Activated CD4-positive, alpha-beta T cell treated with anti-CD3 and anti-CD28 coated beads for 4 hours (primary cell): Measurements from ENCODE around the gene SPAG16.
"Not testable (repeated sequence)": the region's sequence is repeated elsewhere in the genome, so short reads cannot be mapped to it uniquely, and the experiment has no call there.

Experiments used
- DNase-seq, 2 donors: peaks; one replicate each; pipeline ENCODE4 v3.0.0-alpha.2; 2020

SPAG16 gene

DNA sequence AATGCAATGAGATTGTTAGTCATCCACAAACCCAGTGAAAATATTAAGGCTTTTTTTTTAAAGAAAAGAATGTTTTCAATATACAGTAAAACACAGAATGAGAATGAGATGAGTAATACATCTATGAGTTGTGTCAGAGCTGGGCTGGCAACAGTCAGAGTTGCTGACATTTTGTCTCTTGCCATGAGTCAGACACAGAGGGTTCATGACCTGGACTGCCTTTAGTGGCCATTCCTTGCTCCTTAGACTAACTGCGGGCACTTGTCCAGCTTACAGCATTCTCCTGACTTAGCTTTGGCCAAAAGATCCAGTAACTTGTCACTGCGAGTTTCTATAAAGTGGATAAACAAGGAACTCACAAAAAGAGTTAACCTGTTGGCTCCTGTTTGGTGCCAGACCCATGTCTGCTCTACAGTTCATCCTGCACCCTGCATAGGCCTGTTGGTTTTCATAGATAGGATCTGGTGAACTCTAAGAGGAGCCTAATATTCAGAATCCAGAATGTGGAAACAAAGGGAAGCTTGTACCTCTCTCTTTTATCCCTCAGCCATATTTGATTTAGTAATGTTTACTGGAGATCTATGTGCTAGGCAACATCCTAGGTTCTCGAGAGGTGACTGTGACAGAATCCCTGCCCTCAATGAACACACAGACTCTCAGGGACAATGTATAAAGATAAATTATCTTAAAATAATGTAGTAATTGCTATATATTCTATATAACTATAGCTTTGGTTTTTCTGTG, 735.1 kb downstream of the SPAG16 start:
- DNase-seq, result no peak

DNA sequence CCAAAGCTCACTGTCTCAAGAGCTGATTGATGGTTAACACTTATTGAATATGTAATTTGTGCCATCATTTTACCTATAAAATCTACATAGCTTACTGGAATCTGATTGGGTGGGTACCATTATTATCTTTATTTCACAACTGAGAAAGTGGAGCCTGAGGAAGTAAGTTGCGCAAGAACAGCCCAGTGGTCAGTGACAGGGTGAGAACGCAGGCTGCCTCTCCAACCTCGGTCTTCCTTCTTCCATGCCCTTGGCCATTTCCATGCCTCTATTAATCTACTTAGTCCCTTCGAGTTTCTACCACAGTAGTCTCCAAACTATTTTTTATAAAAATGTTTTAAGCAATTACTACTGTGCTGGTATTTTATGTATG, 735.7 kb downstream of the SPAG16 start:
- DNase-seq, result no peak

DNA sequence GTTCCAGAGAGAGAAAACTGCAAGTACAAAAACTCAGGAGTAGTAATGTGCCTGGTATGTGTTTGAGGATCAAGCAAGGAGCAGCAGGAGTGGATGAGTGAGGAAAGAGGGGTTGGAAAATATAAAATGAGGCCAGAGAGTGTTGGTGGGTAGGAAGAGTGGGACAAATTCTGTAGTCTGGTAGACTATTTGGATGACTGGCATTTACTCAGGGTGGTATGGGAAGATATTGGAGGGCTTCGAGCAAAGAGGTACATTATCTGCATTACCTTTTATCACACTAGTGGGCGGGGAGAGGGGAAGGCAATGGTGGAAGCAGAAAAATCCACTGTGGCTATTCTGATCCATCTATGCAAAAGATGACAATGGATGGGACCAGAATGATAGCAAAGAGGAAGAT, 744.9 kb downstream of the SPAG16 start:
- DNase-seq, result no peak

DNA sequence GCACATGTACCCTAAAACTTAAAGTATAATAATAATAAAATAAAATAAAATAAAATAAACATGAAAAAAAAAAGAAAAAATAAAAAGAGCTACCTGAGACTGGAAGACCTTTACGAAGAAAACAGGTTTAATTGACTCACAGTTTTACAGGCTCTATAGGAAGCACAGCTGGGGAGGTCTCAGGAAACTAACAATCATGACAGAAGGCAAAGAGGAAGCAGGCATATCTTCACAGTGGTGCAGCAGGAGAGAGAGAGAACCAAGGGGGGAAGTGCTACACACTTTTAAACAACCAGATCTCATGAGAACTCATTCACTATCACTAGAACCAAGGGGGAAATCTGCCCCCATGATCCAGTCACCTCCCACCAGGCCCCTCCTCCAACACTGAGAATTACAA, 747.3 kb downstream of the SPAG16 start:
- DNase-seq, result no peak

DNA sequence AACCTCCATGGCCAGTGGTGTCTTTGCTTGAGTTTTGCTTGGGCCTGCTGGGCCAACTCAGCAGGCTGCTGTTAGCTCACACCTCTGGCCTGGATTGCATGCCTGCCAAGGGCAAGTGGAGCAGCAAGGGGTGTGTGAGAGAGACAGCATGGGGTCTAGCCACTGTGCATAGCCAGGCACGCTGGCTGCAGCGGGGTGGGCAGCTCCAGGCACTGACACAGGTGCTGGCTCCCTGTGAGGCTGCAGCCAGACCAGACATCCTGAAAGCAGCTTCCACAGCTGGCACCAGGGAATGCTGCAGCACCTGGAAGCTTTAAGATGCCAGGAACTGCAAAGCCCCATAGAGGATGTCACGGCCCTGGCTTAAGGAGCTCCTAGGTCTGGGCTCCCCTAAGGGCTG, 750.2 kb downstream of the SPAG16 start:
- no peak for DNase-seq

DNA sequence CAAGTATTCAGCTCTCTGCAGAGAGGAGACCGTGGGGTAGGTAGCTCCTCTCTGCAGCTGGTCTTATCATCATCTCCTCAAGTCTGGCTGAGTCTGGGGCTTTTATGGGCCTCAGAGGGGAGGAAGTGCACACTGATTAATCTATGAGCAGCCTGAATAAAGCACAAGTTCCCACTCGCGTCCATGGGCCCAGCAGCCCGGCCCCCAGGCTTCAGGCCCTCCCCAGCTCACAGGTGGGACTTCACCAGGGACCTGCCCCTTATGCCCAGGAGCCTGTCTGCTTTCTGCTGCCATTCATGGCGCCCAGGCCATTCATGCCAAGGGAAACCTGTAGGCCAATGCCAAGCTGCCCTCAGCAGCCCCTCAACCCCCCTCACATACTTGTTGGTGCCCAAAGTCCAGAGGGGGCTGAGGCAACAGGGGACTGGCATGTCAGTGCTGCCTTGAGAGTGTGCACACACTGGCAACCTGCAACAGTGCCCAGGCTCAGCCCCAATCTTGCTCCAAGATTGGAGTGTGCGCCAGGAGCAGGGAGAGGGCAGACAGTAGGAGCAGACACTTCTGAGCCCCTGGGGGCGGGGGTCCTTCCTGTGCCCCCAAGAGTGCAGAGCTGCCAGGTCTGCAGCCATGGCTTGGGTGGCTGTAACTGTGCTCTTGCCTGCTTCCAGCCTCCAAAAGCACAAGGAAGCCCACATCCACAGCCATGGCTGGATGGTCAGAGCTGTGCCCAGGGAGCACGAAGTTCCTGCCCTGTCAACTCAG, 751.0 kb downstream of the SPAG16 start:
- no peak for DNase-seq

DNA sequence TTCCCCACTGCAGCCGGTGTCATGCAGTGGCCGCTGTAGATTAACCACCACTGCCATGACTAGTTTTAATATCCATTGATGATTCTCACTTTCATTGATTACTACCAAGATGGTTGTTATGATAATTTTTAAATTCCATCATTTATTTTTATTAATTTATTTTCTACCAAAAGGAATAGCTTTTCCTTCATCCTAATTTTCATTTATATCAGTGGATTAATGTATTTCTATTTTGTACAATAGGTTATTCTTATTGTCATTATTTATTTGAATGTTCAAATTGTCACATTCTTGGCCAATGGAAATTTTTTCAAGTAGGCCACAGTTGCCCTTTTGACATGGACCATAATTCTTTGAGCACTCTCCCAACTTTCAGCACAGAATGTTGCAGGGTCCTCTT, 751.7 kb downstream of the SPAG16 start:
- DNase-seq, result no peak

DNA sequence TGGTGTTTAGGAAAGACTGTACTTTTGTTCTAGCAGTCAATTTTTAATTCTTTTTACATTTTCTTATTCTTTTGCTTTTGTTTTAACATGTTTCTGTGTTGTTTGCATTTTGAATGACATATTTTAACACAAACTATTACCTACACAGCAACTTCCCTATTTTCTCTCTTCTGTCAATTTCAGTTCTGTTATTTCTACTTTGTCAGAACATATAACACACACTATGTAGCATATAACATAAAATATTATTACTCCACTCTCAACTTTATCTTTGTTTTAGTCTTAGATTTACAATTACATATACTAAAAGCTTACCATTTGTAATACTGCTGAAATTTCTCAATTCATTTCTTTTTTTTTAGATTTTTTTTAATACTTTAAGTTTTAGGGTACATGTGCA, 753.9 kb downstream of the SPAG16 start:
- DNase-seq, result no peak

DNA sequence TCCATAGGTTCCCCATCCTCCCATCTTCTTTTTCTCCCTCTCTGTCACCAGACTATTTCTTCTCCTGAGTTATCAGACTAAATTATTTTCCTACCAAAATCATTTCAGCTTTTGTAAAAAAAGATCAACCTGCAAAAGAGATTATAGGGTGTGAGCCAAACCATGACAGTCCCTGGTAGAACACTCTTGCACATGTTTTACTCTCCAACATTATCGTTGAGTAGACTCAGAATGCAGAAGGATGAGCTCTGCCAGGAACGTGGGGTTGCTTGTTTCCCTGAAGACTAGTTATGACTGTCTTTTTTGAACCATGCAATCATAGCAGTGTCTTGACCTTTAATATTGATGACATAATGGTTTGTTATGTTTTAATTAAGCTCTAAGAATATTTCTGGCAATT, 766.5 kb downstream of the SPAG16 start:
- no peak for DNase-seq

DNA sequence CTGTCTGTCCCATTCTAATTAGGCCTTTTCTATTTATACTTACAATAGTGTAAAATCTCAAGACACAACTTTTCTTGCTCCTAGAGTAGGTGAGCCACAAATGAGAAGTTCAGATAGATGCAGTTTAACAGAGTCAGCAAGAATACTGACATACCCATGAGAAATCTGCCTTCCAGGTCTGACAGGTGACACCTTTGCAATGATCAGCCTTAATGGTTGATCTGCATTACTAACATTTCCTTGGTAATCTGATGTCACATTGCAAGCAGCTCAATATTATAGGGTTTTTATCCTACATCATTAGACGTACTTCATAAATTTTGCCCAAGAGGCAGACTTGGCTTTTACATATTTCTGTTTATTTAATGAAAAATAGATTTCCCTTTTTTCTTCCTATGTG, 767.3 kb downstream of the SPAG16 start:
- no peak for DNase-seq

DNA sequence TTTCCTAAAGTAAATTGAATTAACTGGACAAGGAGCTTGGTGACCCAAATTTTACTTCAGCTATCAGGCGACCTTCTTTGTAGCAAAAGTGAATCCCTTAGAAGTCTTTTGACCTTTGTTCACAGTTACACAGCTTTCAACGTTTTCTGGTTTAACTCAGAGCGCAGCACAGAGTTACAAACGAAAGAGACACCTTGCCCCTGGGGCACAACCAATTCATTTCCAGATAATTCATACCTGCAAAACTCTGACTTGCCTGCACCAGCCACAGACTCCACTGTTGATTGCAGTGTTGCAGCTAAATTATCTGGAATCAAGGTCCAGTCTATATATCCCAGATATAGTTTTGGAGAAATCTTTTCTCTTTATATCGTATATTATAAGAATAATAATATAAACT, 768.0 kb downstream of the SPAG16 start:
- DNase-seq, result no peak

DNA sequence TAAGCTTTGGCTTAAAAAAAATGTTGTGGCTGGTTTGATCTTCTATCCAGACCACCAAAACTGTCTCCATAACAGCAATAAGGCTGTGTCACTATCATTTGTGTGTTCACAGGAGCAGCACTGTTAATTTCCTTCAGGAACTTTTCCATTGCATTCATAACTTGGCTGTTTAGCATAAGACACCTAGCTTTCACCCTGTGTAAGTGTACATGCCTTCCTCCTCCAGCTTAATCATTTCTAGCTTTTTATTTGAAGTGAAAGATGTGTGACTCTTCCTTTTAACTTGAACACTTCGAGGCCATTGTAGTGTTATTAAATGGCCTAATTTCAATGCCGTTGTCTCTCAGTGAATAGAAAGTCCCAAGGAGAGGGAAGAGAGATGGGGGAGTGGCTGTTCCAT, 773.7 kb downstream of the SPAG16 start:
- no peak for DNase-seq

DNA sequence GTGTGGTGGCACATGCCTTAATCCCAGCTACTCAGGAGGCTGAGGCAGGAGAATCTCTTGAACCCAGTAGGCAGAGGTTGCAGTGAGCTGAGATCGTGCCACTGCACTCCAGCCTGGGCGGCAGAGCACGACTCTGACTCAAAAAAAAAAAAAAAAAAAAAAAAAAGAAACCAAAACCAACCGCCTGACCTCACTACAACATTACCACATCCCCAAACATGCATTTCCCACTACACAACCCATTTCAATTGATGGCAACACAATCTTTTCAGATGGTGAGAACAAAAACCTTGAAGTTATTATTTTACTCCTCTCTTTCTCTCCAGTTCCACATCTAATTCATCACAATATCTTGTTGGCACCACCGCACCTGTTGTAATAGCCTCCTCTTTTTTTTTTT, 778.0 kb downstream of the SPAG16 start:
- DNase-seq, result not testable (repeated sequence)

DNA sequence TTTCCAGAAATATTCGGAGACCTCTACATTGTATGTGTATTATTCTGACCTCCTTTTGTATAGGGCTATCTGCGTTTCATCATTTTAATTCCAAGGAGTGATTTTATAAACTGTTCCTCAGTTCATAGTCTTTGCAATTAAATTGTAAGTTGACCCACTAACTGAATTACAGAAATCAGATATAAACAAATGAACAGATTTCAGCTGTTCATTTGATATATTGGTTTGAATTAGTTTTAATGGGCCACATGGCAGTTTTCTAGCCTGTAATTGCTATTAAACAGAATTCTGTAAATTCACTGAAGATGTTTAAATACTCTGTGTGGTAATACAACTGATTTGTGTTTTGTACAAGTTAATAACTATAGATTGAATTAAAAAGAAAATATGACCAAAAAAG, 780.2 kb downstream of the SPAG16 start:
- no peak for DNase-seq

DNA sequence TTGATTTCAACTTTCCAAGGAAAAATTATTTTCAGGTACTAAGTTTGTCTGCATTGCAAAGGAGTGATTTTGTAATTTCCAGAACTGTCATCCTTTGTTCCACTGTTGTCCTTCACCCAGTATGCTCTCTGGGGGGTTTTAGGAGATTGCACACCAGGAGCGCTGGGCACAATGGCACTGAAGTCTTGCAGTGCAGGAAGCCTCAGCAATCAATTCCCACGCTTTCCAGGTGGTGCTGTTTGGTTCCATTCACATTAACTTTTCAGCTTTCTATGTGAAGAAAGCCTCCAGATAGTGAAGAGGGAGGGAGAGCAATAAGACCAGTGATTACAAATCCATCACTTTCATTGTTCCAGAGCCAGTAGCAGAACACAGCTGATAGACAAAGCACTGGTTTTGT, 782.6 kb downstream of the SPAG16 start:
- no peak for DNase-seq

DNA sequence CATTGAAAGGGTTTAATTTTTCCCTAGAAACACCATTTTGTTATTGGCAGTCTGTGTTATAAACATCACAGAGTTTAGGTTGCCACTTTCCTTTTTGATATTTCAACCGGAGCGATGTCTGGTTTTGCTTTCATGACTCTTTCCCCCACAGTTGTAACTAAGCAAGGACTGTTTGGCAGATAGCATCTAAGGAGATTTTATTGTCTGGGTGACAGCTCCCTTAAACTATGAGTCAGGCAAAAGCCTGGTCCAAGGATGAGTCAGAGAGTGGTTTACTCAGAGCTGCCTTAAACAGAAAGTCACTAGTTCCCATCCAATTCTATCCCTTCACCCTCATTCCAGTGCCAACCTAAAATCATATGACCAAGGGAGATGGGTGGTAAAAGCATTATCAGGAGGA, 785.0 kb downstream of the SPAG16 start:
- DNase-seq, result no peak

DNA sequence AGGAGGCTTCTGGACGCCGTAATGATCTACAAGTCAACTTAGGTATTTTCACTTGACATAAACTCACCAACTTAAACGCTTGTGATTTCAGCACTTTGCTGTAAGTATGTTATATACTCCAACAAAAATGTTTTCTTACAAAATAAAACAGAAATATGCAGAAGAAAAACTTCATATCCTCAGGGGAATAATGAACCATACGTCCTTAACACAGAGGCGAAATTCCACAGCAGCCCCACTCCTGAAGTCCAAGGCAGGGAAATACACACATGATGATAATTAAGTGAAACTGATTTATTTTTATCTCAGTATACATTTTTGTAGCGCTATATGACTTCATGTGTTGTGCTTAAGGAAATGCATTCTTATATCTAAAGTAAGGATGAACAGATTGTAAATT, 791.2 kb downstream of the SPAG16 start:
- no peak for DNase-seq

DNA sequence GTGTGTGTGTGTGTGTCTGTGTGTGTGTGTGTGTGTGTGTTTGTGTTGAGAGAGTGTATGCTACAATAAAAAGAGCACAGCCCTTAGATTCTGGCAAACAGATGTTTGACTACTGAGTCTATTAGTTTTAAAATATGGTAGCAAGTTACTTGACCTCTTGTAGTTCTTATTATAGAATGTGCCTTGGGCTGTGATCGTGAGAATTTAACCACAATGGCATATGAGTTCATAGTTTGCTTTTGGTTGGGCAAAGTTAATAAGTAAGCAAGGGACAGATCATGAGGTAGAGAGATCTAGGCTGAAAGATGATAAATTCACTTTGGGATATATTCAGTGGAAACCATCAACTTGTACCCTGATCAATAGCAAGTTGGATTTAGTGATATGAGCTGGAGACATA, 792.3 kb downstream of the SPAG16 start:
- DNase-seq, result no peak

DNA sequence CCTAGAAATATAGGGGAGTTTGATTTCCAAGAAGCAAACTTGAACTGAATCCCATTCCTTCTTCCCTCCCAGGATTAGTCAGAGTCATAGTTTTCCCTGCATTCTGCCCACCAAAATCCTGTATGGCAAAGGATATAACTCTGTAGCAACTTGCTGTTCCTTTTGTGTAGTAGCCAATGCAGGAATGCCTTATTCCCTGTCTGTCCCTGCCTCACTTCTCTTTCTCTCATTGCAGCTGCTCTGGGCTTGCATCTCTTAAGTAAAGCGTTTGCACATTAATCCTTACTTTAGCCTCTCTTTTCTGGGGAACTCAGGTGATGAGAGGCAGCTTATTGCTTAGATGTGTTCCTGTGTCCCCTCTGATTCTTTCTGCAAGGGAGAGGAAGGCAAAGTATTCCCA, 793.5 kb downstream of the SPAG16 start:
- DNase-seq, result no peak

DNA sequence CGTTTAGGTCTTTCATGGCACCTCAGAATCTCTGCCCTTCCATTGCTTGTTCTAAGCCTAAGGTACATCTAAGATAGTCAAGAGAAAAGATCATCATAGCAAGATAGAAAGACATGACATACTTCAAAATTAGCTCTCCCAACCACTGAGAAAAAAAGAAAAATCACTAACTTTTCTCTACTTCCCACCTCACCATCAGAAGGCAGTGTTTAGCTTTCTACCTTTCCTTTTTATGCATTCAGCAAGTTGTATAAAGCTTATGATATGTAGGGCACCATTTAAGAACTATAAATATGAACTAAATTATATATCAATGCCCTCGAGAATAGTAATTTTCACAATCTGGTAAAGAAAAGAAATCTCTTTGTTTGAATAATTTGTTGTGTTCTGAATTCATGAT, 794.8 kb downstream of the SPAG16 start:
- no peak for DNase-seq

DNA sequence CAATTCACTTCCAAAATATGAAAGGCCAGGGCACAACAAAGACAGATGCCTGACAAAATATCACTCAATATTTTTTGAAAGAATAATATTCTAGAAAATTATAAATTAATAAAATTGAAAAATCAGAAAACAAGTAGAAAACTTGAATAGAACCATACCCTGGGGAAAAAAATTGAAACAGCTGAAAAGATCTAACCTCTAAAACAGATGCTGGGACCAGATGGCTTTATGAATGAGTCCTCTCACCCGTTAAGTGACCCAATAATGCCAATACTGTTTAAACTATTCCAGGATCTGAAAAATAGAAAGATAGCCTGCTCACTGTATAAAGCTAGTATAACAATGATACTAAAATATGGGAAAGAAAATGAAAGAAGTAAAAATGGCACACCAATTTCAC, 804.3 kb downstream of the SPAG16 start:
- DNase-seq, result no peak

DNA sequence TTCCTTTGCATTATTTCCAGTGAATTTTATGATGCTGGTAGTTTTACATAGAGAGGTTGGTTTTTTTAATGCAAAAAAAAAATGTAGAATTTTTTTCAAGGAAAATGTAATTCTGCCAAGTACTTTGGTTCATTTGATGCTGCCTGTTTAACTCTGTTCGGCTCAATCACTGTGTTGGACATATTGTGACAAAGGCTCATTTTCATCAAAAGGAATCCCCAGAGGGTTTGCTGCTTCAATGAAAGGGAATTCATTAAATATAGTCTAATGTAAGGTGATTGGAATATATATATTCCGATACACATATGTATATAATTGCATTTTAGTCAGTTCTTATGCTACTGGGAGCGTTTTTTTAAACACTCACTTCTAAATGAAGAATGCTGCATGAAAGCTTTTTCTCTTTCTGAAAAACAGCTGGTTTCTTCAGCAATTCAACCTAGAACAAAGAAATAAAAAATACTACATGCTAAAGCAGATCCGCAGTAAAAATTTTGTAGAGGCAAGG, 812.0 kb downstream of the SPAG16 start:
- DNase-seq, result no peak

DNA sequence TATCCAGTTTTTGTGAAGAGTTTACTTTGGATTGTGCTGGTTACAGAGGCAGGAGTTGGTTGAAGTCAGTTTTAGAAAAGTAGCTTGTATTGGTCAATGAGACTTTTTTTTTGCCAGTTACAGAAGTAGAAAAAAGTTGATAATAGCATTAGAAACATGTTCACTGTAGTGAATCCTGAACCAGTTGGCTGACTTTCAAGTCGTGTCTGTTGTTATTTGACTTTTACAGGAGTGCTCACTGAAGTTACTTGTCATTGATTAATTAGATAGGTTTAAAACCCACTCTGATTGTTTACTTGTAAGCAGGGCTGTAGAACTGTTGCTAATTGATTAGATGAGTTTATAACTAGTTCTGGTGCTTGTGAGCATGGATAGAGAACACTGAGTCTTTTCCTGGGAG, 814.5 kb downstream of the SPAG16 start:
- no peak for DNase-seq

DNA sequence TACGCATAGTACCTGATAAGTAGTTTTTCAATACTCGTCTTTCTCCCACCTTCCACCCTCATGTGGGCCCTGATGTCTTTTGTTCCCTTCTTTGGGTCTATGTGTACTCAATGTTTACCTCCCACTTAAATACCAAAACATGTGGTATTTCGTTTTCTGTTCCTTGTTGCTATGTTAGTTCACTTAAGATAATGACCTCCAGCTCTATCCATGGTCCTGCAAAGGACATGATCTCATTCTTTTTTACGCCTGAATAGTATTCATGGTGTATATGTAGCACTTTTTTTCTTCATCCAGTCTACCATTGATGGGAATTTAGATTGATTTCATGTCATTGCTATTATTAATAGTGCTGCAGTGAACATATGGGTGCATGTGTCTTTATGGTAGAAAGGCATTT, 816.2 kb downstream of the SPAG16 start:
- DNase-seq, result no peak
